HEK293T (cell line): Measurements from ENCODE around the gene SPDYE3.

Experiments
- ARNT ChIP-seq: fragments of 450-650 bp; IDR thresholded peaks from 2 replicates; pipeline ENCODE4 v1.6.1; 2017; ENCODE audit warnings: mild to moderate bottlenecking
- BHLHE40 ChIP-seq: fragments of 450-650 bp; IDR thresholded peaks from 2 replicates; pipeline ENCODE4 v1.6.1; 2016; ENCODE audit warnings: mild to moderate bottlenecking, moderate library complexity, borderline replicate concordance
- ELF4 ChIP-seq: fragments of 450-650 bp; IDR thresholded peaks from 2 replicates; pipeline ENCODE4 v1.6.1; 2017; ENCODE audit warnings: antibody characterized with exemption
- FOXK2 ChIP-seq: fragments of 450-650 bp; IDR thresholded peaks from 2 replicates; pipeline ENCODE4 v1.6.1; 2016; ENCODE audit warnings: mild to moderate bottlenecking
- FOXM1 ChIP-seq: fragments of 450-650 bp; IDR thresholded peaks from 2 replicates; pipeline ENCODE4 v1.6.1; 2017; ENCODE audit warnings: mild to moderate bottlenecking, borderline replicate concordance
- HDGF ChIP-seq: fragments of 450-650 bp; IDR thresholded peaks from 2 replicates; pipeline ENCODE4 v1.6.1; 2017; ENCODE audit warnings: antibody characterized with exemption, borderline replicate concordance
- PKNOX1 ChIP-seq: fragments of 450-650 bp; IDR thresholded peaks from 2 replicates; pipeline ENCODE4 v1.6.1; 2016
- SP1 ChIP-seq: fragments of 450-650 bp; IDR thresholded peaks from 2 replicates; pipeline ENCODE4 v1.6.1; 2017
- SUZ12 ChIP-seq: fragments of 450-650 bp; IDR thresholded peaks from 2 replicates; pipeline ENCODE4 v1.6.1; 2016; ENCODE audit warnings: mild to moderate bottlenecking
- TARDBP ChIP-seq: fragments of 450-650 bp; IDR thresholded peaks from 2 replicates; pipeline ENCODE4 v1.6.1; 2016
- ZNF384 ChIP-seq: fragments of 450-650 bp; IDR thresholded peaks from 2 replicates; pipeline ENCODE4 v1.6.1; 2016

- TF ChIP-seq ARNT (no peak), PKNOX1 (no peak), FOXK2 (no peak), SUZ12 (no peak), ELF4 (no peak), ZNF384 (no peak), BHLHE40 (no peak), FOXM1 (no peak), SP1 (no peak), HDGF (no peak), TARDBP (no peak)
These were observed 46.3 kb downstream of the SPDYE3 start for GRCh38 chr7:100353685-100354330.
